H9 (cell line): ENCODE data around the gene DMRTB1. TPM values are rescaled to one million over a fixed set of nuclear protein-coding genes. Genes with fewer than 3 reads are reported as not detected.

Experiments used
- DNase-seq: peaks from one replicate; pipeline ENCODE4 v3.0.0-alpha.2; 2017
- H2AFZ ChIP-seq: one replicate; pipeline ENCODE4 v1.6.1; 2013; ENCODE audit warnings: mild to moderate bottlenecking, low read length, control low read depth, moderate library complexity
- H2AK5ac ChIP-seq: 2 replicates; pipeline ENCODE4 v1.6.1; 2013; ENCODE audit warnings: low read length, control low read depth, mixed read lengths; ENCODE audit not compliant: insufficient read length
- H2BK120ac ChIP-seq: one replicate; pipeline ENCODE4 v1.6.1; 2013; ENCODE audit warnings: low read depth, mild to moderate bottlenecking, low read length, control low read depth, inconsistent platforms; ENCODE audit not compliant: poor library complexity, severe bottlenecking
- H2BK12ac ChIP-seq: 2 replicates; pipeline ENCODE4 v1.6.1; 2013; ENCODE audit warnings: low read length, control low read depth, mixed read lengths, low read depth; ENCODE audit not compliant: insufficient read length
- H2BK15ac ChIP-seq: 2 replicates; pipeline ENCODE4 v1.6.1; 2013; ENCODE audit warnings: low read depth, low read length, control low read depth
- H2BK20ac ChIP-seq: one replicate; pipeline ENCODE4 v1.6.1; 2013; ENCODE audit warnings: low read depth, mild to moderate bottlenecking, low read length, control low read depth, inconsistent platforms; ENCODE audit not compliant: poor library complexity, severe bottlenecking
- H2BK5ac ChIP-seq: 2 replicates; pipeline ENCODE4 v1.6.1; 2013; ENCODE audit warnings: low read length, control low read depth, mixed read lengths; ENCODE audit not compliant: insufficient read length
- H3K14ac ChIP-seq: 2 replicates; pipeline ENCODE4 v1.6.1; 2013; ENCODE audit warnings: low read length, control low read depth; ENCODE audit not compliant: insufficient read depth
- H3K18ac ChIP-seq: 2 replicates; pipeline ENCODE4 v1.6.1; 2013; ENCODE audit warnings: low read depth, mild to moderate bottlenecking, mixed read lengths, low read length, control low read depth; ENCODE audit not compliant: insufficient read length
- H3K23ac ChIP-seq: 2 replicates; pipeline ENCODE4 v1.6.1; 2013; ENCODE audit warnings: low read length, control low read depth, mixed read lengths, low read depth; ENCODE audit not compliant: insufficient read length
- H3K23me2 ChIP-seq: 2 replicates; pipeline ENCODE4 v1.6.1; 2013; ENCODE audit warnings: low read depth, mild to moderate bottlenecking, mixed read lengths, low read length, control low read depth; ENCODE audit not compliant: insufficient read length, poor library complexity, severe bottlenecking
- H3K27ac ChIP-seq: 2 replicates; pipeline ENCODE4 v1.5.1; 2013; ENCODE audit warnings: low read length, control low read depth, mixed read lengths, low read depth; ENCODE audit not compliant: insufficient read length
- H3K27me3 ChIP-seq: 2 replicates; pipeline ENCODE4 v1.6.1; 2013; ENCODE audit warnings: low read length, control low read depth, inconsistent platforms; ENCODE audit not compliant: insufficient read depth
- H3K4ac ChIP-seq: 2 replicates; pipeline ENCODE4 v1.6.1; 2013; ENCODE audit warnings: low read depth, mild to moderate bottlenecking, control low read depth, inconsistent platforms, low read length, moderate library complexity
- H3K4me1 ChIP-seq: 2 replicates; pipeline ENCODE4 v1.6.1; 2013; ENCODE audit warnings: low read length, control low read depth, inconsistent platforms; ENCODE audit not compliant: insufficient read depth
- H3K4me2 ChIP-seq: 2 replicates; pipeline ENCODE4 v1.6.1; 2013; ENCODE audit warnings: low read length, control low read depth, mixed read lengths; ENCODE audit not compliant: insufficient read length, insufficient read depth
- H3K56ac ChIP-seq: 2 replicates; pipeline ENCODE4 v1.6.1; 2013; ENCODE audit warnings: low read depth, mild to moderate bottlenecking, mixed read lengths, low read length, control low read depth; ENCODE audit not compliant: insufficient read length
- H3K79me1 ChIP-seq: 2 replicates; pipeline ENCODE4 v1.6.1; 2013; ENCODE audit warnings: low read depth, mild to moderate bottlenecking, moderate library complexity, low read length, control low read depth, inconsistent platforms; ENCODE audit not compliant: insufficient read depth, poor library complexity, severe bottlenecking
- H3K79me2 ChIP-seq: 2 replicates; pipeline ENCODE4 v1.6.1; 2013; ENCODE audit warnings: low read length, control low read depth, inconsistent platforms; ENCODE audit not compliant: insufficient read depth
- H3K9ac ChIP-seq: 2 replicates; pipeline ENCODE4 v1.6.1; 2013; ENCODE audit warnings: low read length, control low read depth, mixed read lengths; ENCODE audit not compliant: insufficient read length; ENCODE audit errors: extremely low read depth
- H3K9me3 ChIP-seq: one replicate; pipeline ENCODE4 v1.6.1; 2013; ENCODE audit warnings: low read depth, low read length, inconsistent platforms; ENCODE audit not compliant: control insufficient read depth
- H3T11ph ChIP-seq: one replicate; pipeline ENCODE4 v1.6.1; 2013; ENCODE audit warnings: mild to moderate bottlenecking, low read length, control low read depth, inconsistent platforms
- H4K20me1 ChIP-seq: one replicate; pipeline ENCODE4 v1.6.1; 2013; ENCODE audit not compliant: control insufficient read depth, insufficient read length, insufficient read depth
- H4K5ac ChIP-seq: 2 replicates; pipeline ENCODE4 v1.6.1; 2013; ENCODE audit warnings: low read depth, mild to moderate bottlenecking, mixed read lengths, low read length, control low read depth; ENCODE audit not compliant: insufficient read length
- H4K8ac ChIP-seq: replicated peaks from 2 replicates; pipeline ENCODE4 v1.6.1; 2013; ENCODE audit warnings: low read length, control low read depth, mixed read lengths, low read depth; ENCODE audit not compliant: insufficient read length
- H4K91ac ChIP-seq: 2 replicates; pipeline ENCODE4 v1.6.1; 2013; ENCODE audit warnings: low read depth, mild to moderate bottlenecking, moderate library complexity, mixed read lengths, low read length, control low read depth; ENCODE audit not compliant: insufficient read length
- H3K27ac Mint-ChIP-seq, 3 experiments: 2 replicates in 2 of 3; 3 replicates in 1 of 3; pipeline ENCODE4 v1.8.0; 2020 to 2021; ENCODE audit warnings: mixed read lengths in 3 of 3, mild to moderate bottlenecking in 1 of 3, moderate library complexity in 1 of 3
- H3K27me3 Mint-ChIP-seq: 2 replicates; pipeline ENCODE4 v1.8.0; 2021; ENCODE audit warnings: low read depth, mild to moderate bottlenecking, moderate library complexity, mixed read lengths
- H3K36me3 Mint-ChIP-seq, 3 experiments: 2 replicates in 2 of 3; 3 replicates in 1 of 3; pipeline ENCODE4 v1.8.0; 2020 to 2021; ENCODE audit warnings: low read depth in 3 of 3, mixed read lengths in 3 of 3; ENCODE audit not compliant: insufficient read depth in 1 of 3
- H3K4me1 Mint-ChIP-seq, 2 experiments: 2 replicates each; pipeline ENCODE4 v1.8.0; 2020; ENCODE audit warnings: mixed read lengths in 2 of 2
- H3K4me3 Mint-ChIP-seq, 2 experiments: 2 replicates in 1 of 2; 3 replicates in 1 of 2; pipeline ENCODE4 v1.8.0; 2020 to 2021; ENCODE audit warnings: mild to moderate bottlenecking in 2 of 2, mixed read lengths in 2 of 2, moderate library complexity in 1 of 2
- H3K9me3 Mint-ChIP-seq, 2 experiments: 2 replicates in 1 of 2; 3 replicates in 1 of 2; pipeline ENCODE4 v1.8.0; 2020; ENCODE audit warnings: mild to moderate bottlenecking in 2 of 2, mixed read lengths in 2 of 2, moderate library complexity in 1 of 2
- WGBS: extraction: QIAGEN DNeasy Blood & Tissue Kit; methylation state at CpG from one replicate; pipeline ENCODE4 v1.1.7; 2013; ENCODE audit warnings: missing lambda C conversion rate, low lambda C conversion rate, mixed read lengths; ENCODE audit not compliant: insufficient read length; ENCODE audit errors: extremely low coverage; 5-methylcytosine and 5-hydroxymethylcytosine counted together
- total RNA-seq: library from RNA; stranded (reverse); gene quantifications from 2 replicates; pipeline ENCODE4 v1.2.1, GENCODE V29; 2021
- TF ChIP-seq, protein P1 (sequence below): fragments of 200-600 bp; sonication (generic); conservative IDR thresholded peaks from 3 replicates; pipeline ENCODE4 v1.8.0; 2021; ENCODE audit warnings: antibody characterized with exemption, mild to moderate bottlenecking

DMRTB1 gene
- total RNA-seq, 1 experiment from 2014 or later: not detected

GRCh38 chr1:53420341-53420740 is 38.9 kb upstream of the DMRTB1 start:
- Histone ChIP-seq H3K14ac (no peak overlapping the region), H3K9me3 (peaks cover 8% of the 10 kb centered on the region), H3K4me1 (peaks cover 11% of the 10 kb centered on the region; the same call in 1 of the 2 replicates), H3K79me1 (no peaks in the 10 kb centered on the region), H3K79me2 (no peaks in the 10 kb centered on the region), H3K4ac (no peak overlapping the region), H3K4me2 (no peak overlapping the region), H2BK15ac (no peak overlapping the region), H3K23me2 (no peaks in the 10 kb centered on the region), H3K18ac (no peak overlapping the region), H2BK20ac (no peak overlapping the region), H2BK120ac (no peak overlapping the region), H2AK5ac (no peak overlapping the region), H3K23ac (no peak overlapping the region), H2AFZ (no peak overlapping the region), H2BK12ac (no peak overlapping the region), H3K27ac (no peak overlapping the region), H3K9ac (no peak overlapping the region), H3K27me3 (no peaks in the 10 kb centered on the region), H4K91ac (no peak overlapping the region), H4K20me1 (no peaks in the 10 kb centered on the region), H4K5ac (no peak overlapping the region), H2BK5ac (no peak overlapping the region), H3T11ph (no peak overlapping the region), H4K8ac (no peak overlapping the region), H3K56ac (no peak overlapping the region)
- Mint-ChIP-seq H3K4me3 (no peak overlapping the region), H3K9me3 (peaks cover 31 to 35% of the 10 kb centered on the region in 2 experiments), H3K27ac (no peak overlapping the region), H3K4me1 (peaks cover 34 to 38% of the 10 kb centered on the region in 2 experiments), H3K27me3 (peaks cover 6% of the 10 kb centered on the region), H3K36me3 (peaks cover 17 to 39% (median 26%) of the 10 kb centered on the region in 3 experiments)
- TF ChIP-seq, protein P1, sequence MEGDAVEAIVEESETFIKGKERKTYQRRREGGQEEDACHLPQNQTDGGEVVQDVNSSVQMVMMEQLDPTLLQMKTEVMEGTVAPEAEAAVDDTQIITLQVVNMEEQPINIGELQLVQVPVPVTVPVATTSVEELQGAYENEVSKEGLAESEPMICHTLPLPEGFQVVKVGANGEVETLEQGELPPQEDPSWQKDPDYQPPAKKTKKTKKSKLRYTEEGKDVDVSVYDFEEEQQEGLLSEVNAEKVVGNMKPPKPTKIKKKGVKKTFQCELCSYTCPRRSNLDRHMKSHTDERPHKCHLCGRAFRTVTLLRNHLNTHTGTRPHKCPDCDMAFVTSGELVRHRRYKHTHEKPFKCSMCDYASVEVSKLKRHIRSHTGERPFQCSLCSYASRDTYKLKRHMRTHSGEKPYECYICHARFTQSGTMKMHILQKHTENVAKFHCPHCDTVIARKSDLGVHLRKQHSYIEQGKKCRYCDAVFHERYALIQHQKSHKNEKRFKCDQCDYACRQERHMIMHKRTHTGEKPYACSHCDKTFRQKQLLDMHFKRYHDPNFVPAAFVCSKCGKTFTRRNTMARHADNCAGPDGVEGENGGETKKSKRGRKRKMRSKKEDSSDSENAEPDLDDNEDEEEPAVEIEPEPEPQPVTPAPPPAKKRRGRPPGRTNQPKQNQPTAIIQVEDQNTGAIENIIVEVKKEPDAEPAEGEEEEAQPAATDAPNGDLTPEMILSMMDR: no peak
- WGBS: no CpG with 5 or more reads among the region's 2 CpGs
- DNase-seq: no peak
